ENCODE measurements around the gene ATG9A. TPM values are rescaled to one million over a fixed set of nuclear protein-coding genes. Genes with fewer than 3 reads are reported as not detected.

Gene ATG9A
- total and polyA plus RNA-seq, 2 donors (not counting 1 experiment from before 2014, with no cell fraction given) = 41.8 to 65.5 TPM

GRCh38 chr2:219219784-219220532, 9.5 kb downstream of the ATG9A start:
- Histone ChIP-seq H4K20me1 (ENCODE audit: control insufficient read depth, insufficient read depth, low read length, poor library complexity, severe bottlenecking) (peaks cover 45% of the 10 kb centered on the region), H3K4me1 (ENCODE audit: control insufficient read depth in 2 of 2, insufficient read depth in 2 of 2, low read length in 2 of 2) (peaks cover 17 to 21% of the 10 kb centered on the region in 2 donors), H3K27ac (ENCODE audit: low read length in 2 of 2) (no peak overlapping the region), H3K9ac (ENCODE audit: low read length) (peak overlapping the region; percentile 68), H3K9me3 (ENCODE audit: control extremely low read depth in 1 of 3, control insufficient read depth in 2 of 3, insufficient read depth in 1 of 3, low read length in 2 of 3) (no peaks in the 10 kb centered on the region), H3K27me3 (replicated peaks in 1 of 4; ENCODE audit: control extremely low read depth in 1 of 4, control insufficient read depth in 3 of 4, insufficient read depth in 4 of 4, low read length in 3 of 4) (no peaks in the 10 kb centered on the region), H3K79me2 (ENCODE audit: control insufficient read depth, insufficient read depth, low read length) (peaks cover 4% of the 10 kb centered on the region), H2AFZ (ENCODE audit: insufficient read depth, low read depth, low read length, poor library complexity, severe bottlenecking) (no peak overlapping the region), H3K36me3 (replicated peaks in 1 of 2; ENCODE audit: control extremely low read depth in 1 of 2, control insufficient read depth in 1 of 2, extremely low read depth in 1 of 2, insufficient read depth in 2 of 2, low read length in 1 of 2) (peaks cover 6 to 49% of the 10 kb centered on the region in 2 experiments), H3K4me3 (ENCODE audit: control extremely low read depth in 1 of 5, extremely low read depth in 1 of 5, insufficient read depth in 1 of 5, low read depth in 2 of 5, low read length in 4 of 5) (peak overlapping the region in 1 of 5 experiments; percentile 66), H3K4me2 (replicated peaks; ENCODE audit: low read depth, low read length, poor library complexity, severe bottlenecking) (peak overlapping the region; percentile 91)
- DNase-seq (no peak), ATAC-seq (ENCODE audit: low read depth) (no peak)
- Mint-ChIP-seq H3K9me3 (ENCODE audit: insufficient read depth) (no peaks in the 10 kb centered on the region), H3K4me3 (peak overlapping the region; percentile 87), H3K27ac (peak overlapping the region; percentile 34), H3K4me1 (peaks cover 20% of the 10 kb centered on the region), H3K27me3 (no peaks in the 10 kb centered on the region)
- WGBS (ENCODE audit: insufficient coverage) = 94% methylated on average over 15 of the region's 18 CpGs
- intact Hi-C loops (cut with micrococcal nuclease) = loop anchor here (1.0 to 2.0 kb wide), 4 partner anchors 9 to 75 kb away; partner anchors contain the start of genes ANKZF1, ATG9A, NHEJ1 and ZFAND2B
- ChIA-PET CTCF (interaction anchor here (1.0 to 1.7 kb wide), 5 partner anchors 14 to 58 kb away, joined by 3 to 10 read pairs (median 4); partner anchors contain the start of genes TUBA4B and ZFAND2B), POLR2A (interaction anchor here (1.8 to 3.0 kb wide), 3 partner anchors 29 to 59 kb away, joined by 8 to 30 read pairs (median 12); partner anchors contain the start of genes DNAJB2, TUBA4A and TUBA4B)
- no peak for TF ChIP-seq CTCF (IDR thresholded peaks at IDR 0.05)
- no peak for TF ChIP-seq EZH2 (IDR thresholded peaks at IDR 0.05; ENCODE audit: borderline replicate concordance, insufficient read depth, low read depth, low read length, poor library complexity, severe bottlenecking)
